PC-9 (cell line): ENCODE measurements around the gene NECTIN1. TPM values are rescaled to one million over a fixed set of nuclear protein-coding genes. Genes with fewer than 3 reads are reported as not detected.

Source experiments
- BruUV-seq: library from RNA; stranded (reverse); fragments of 400-500 nt; replicated peaks from 2 replicates; lab custom pipeline; 2021; lab: Mats Ljungman, UMichigan
- CTCF ChIA-PET: fragments of 300-600 bp; sonication (Branson Sonifier 250); formaldehyde crosslinking; loops from one replicate; lab custom pipeline; 2022; ENCODE audit warnings: antibody characterized with exemption; lab: Charles Lee
- POLR2A ChIA-PET: fragments of 300-600 bp; sonication (Branson Sonifier 250); formaldehyde crosslinking; loops from one replicate; lab custom pipeline; 2022; ENCODE audit warnings: antibody characterized with exemption; ENCODE audit not compliant: unreplicated experiment; lab: Charles Lee
- DNase-seq, 2 experiments: peaks; one replicate each; pipeline versions ENCODE4 v3.0.0 to v3.0.0-alpha.2; 2015 to 2022; ENCODE audit warnings: mixed read lengths in 1 of 2
- H2AFZ ChIP-seq: fragments of 200-600 bp; sonication (generic); 2 replicates; pipeline ENCODE4 v1.8.1; 2017; ENCODE audit warnings: antibody characterized with exemption
- H3F3A ChIP-seq: fragments of 200-600 bp; sonication (generic); 2 replicates; pipeline ENCODE4 v1.8.1; 2017; ENCODE audit warnings: antibody characterized with exemption, mild to moderate bottlenecking, low read depth; ENCODE audit not compliant: insufficient read depth
- H3K27ac ChIP-seq: fragments of 200-600 bp; sonication (generic); 2 replicates; pipeline ENCODE4 v1.6.1; 2016; ENCODE audit warnings: mixed run types
- H3K27me3 ChIP-seq: fragments of 200-600 bp; sonication (generic); 2 replicates; pipeline ENCODE4 v1.6.1; 2016; ENCODE audit warnings: low read depth, mixed run types; ENCODE audit not compliant: insufficient read depth
- H3K36me3 ChIP-seq: fragments of 200-600 bp; sonication (generic); 2 replicates; pipeline ENCODE4 v1.6.1; 2016; ENCODE audit warnings: low read depth, mixed run types
- H3K4me1 ChIP-seq: fragments of 200-600 bp; sonication (generic); replicated peaks from 2 replicates; pipeline ENCODE4 v1.6.1; 2016; ENCODE audit warnings: mixed run types; ENCODE audit not compliant: insufficient read depth
- H3K4me2 ChIP-seq: fragments of 200-600 bp; sonication (generic); 2 replicates; pipeline ENCODE4 v1.6.1; 2017; ENCODE audit warnings: mixed run types
- H3K4me3 ChIP-seq: fragments of 200-600 bp; sonication (generic); 2 replicates; pipeline ENCODE4 v1.6.1; 2016; ENCODE audit warnings: mixed run types
- H3K79me2 ChIP-seq: fragments of 200-600 bp; sonication (generic); 2 replicates; pipeline ENCODE4 v1.6.1; 2017; ENCODE audit warnings: low read depth, mixed run types
- H3K9me2 ChIP-seq: fragments of 200-600 bp; sonication (generic); 2 replicates; pipeline ENCODE4 v1.8.1; 2017; ENCODE audit warnings: mild to moderate bottlenecking; ENCODE audit not compliant: insufficient read depth
- H3K9me3 ChIP-seq: fragments of 200-600 bp; sonication (generic); 2 replicates; pipeline ENCODE4 v1.8.1; 2016; ENCODE audit warnings: low read depth; ENCODE audit not compliant: insufficient read depth
- H4K20me1 ChIP-seq: fragments of 200-600 bp; sonication (generic); 2 replicates; pipeline ENCODE4 v1.8.1; 2017; ENCODE audit not compliant: insufficient read depth
- CTCF ChIP-seq: fragments of 200-600 bp; sonication (generic); conservative IDR thresholded peaks from 2 replicates; pipeline ENCODE4 v1.6.1; 2017; ENCODE audit warnings: mixed run types, antibody characterized with exemption, mild to moderate bottlenecking, moderate library complexity
- EZH2 ChIP-seq: fragments of 200-600 bp; sonication (generic); IDR thresholded peaks from 2 replicates; pipeline ENCODE4 v1.8.0; 2017; ENCODE audit warnings: antibody characterized with exemption, low read depth
- intact Hi-C: fragments of 100-400 bp; cut with micrococcal nuclease; formaldehyde crosslinking; loops from one replicate; pipeline ENCODE4 v1.10.0; 2022; ENCODE audit not compliant: unreplicated experiment
- total RNA-seq: library from RNA; stranded (reverse); gene quantifications from 2 replicates; pipeline ENCODE4 v1.2.3, GENCODE V29; 2021

The NECTIN1 gene
- total RNA-seq, 1 experiment from 2014 or later: 17.6 TPM

- Histone ChIP-seq H3K36me3 (no peaks in the 10 kb centered on the region), H3K9me3 (no peaks in the 10 kb centered on the region), H3K4me3 (no peak overlapping the region), H3K4me1 (peaks cover 95% of the 10 kb centered on the region), H3K4me2 (no peak overlapping the region), H3K27me3 (no peaks in the 10 kb centered on the region), H3K9me2 (no peaks in the 10 kb centered on the region), H3K79me2 (peaks cover 27% of the 10 kb centered on the region), H2AFZ (no peak overlapping the region), H3F3A (peaks cover 51% of the 10 kb centered on the region), H3K27ac (peak overlapping the region; percentile 85), H4K20me1 (no peaks in the 10 kb centered on the region)
- POLR2A ChIA-PET: interaction anchor here (0.6 kb wide), 1 partner anchor 118 kb away, joined by 3 read pairs; no protein-coding TSS in a partner anchor
- CTCF ChIA-PET: interaction anchor here (0.6 to 0.7 kb wide), 2 partner anchors 30 to 508 kb away, joined by 3 to 7 read pairs; partner anchors contain the start of gene NECTIN1
- intact Hi-C loops: loop anchor here (10.0 kb wide), 1 partner anchor 606 kb away; no protein-coding TSS in a partner anchor
- BruUV-seq: no TSS peak
- peak in 1 of 2 experiments; percentile 48 for DNase-seq
- TF ChIP-seq EZH2 (no peak), CTCF (no peak)
Measured at GRCh38 chr11:119699227-119699626, 29.8 kb downstream of the NECTIN1 start.

- TF ChIP-seq EZH2: no peak
- TF ChIP-seq CTCF: no peak
- BruUV-seq: no TSS peak
- H2AFZ ChIP-seq: no peak overlapping the region
- no peak overlapping the region for H3K4me3 ChIP-seq
- ChIA-PET CTCF (no interaction called here), POLR2A (no interaction called here)
- no peaks in the 10 kb centered on the region for H3K9me3 ChIP-seq
- H3K4me2 ChIP-seq: peak overlapping the region; percentile 63
- H3K27me3 ChIP-seq: no peaks in the 10 kb centered on the region
- H3K36me3 ChIP-seq: no peaks in the 10 kb centered on the region
- H3K79me2 ChIP-seq: peaks cover 27% of the 10 kb centered on the region
- DNase-seq: no peak
- intact Hi-C loops: loop anchor here (1.0 to 10.0 kb wide), 5 partner anchors 14 to 607 kb away; partner anchors contain the start of gene NECTIN1
- peaks cover 95% of the 10 kb centered on the region for H3K4me1 ChIP-seq
- H3F3A ChIP-seq: peaks cover 51% of the 10 kb centered on the region
- H4K20me1 ChIP-seq: no peaks in the 10 kb centered on the region
- peak overlapping the region; percentile 85 for H3K27ac ChIP-seq
- no peaks in the 10 kb centered on the region for H3K9me2 ChIP-seq
Measured at GRCh38 chr11:119697882-119698281, 31.1 kb downstream of the NECTIN1 start.

DNA sequence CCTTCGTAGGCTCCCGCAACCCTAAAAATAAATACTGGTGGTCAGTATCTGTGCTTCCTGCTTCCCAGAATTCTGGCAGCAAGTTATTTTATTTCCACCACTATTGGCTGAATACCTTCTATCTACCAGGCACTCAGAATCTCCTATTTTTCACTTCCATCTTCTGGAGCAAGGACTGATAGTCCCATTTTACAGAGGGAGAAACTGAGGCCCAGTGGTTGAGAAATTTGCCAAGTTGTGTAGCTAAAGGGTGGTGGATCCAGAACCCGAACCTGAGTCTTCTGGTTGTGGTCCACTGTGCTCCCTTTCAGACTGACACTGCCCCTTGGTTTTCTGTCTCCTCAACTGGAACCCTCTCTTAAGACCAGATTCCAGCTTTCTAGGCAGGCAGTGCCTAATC, 31.6 kb downstream of the NECTIN1 start:
- ChIA-PET CTCF (no interaction called here), POLR2A (no interaction called here)
- no peak for DNase-seq
- peaks cover 46% of the 10 kb centered on the region for H3F3A ChIP-seq
- peak overlapping the region; percentile 63 for H3K4me2 ChIP-seq
- no peaks in the 10 kb centered on the region for H3K9me2 ChIP-seq
- no peaks in the 10 kb centered on the region for H3K27me3 ChIP-seq
- TF ChIP-seq CTCF: no peak
- no peak for TF ChIP-seq EZH2
- H3K4me3 ChIP-seq: peak overlapping the region; percentile 30; the same call in 1 of the 2 replicates
- no peaks in the 10 kb centered on the region for H4K20me1 ChIP-seq
- H3K4me1 ChIP-seq: peaks cover 90% of the 10 kb centered on the region
- no TSS peak for BruUV-seq
- H2AFZ ChIP-seq: no peak overlapping the region
- no peaks in the 10 kb centered on the region for H3K36me3 ChIP-seq
- peak overlapping the region; percentile 85 for H3K27ac ChIP-seq
- intact Hi-C loops: loop anchor here (1.0 to 10.0 kb wide), 5 partner anchors 13 to 607 kb away; partner anchors contain the start of gene NECTIN1
- peaks cover 27% of the 10 kb centered on the region for H3K79me2 ChIP-seq
- no peaks in the 10 kb centered on the region for H3K9me3 ChIP-seq
